Epithelial cell of proximal tubule (primary cell): ENCODE measurements around the gene ATP10B. TPM values are rescaled to one million over a fixed set of nuclear protein-coding genes. Genes with fewer than 3 reads are reported as not detected.
"Not testable (repeated sequence)": the region's sequence is repeated elsewhere in the genome, so short reads cannot be mapped to it uniquely, and the experiment has no call there.

ENCODE experiments used
- DNase-seq: peaks from one replicate; pipeline ENCODE4 v3.0.0-alpha.2; 2011; ENCODE audit warnings: low read depth
- H3K4me3 ChIP-seq: 2 replicates; pipeline ENCODE4 v1.5.1; 2011; ENCODE audit warnings: low read depth, mild to moderate bottlenecking, low read length
- CTCF ChIP-seq: conservative IDR thresholded peaks from 2 replicates; pipeline ENCODE4 v1.5.1; 2012; ENCODE audit warnings: low read depth, mild to moderate bottlenecking, low read length
- total RNA-seq: library from RNA; depleted of rRNA; stranded (reverse); fragments of >200 nt; gene quantifications from 2 replicates; pipeline ENCODE4 v1.2.3, GENCODE V29; 2015

Gene ATP10B
- total RNA-seq = 0.06 TPM in 1 of 2 replicates, not detected in the other

- no peak within 1 kb of the TSS for H3K4me3 ChIP-seq
- no peak for TF ChIP-seq CTCF
- DNase-seq = no peak
Observed at GRCh38 chr5:160852049-160852448, at the start of gene ATP10B. ATP10B (minus strand) TSS chr5:160852211; CDS start chr5:160688074, 164,137 bp downstream.

GRCh38 chr5:160901656-160902055, 49.6 kb upstream of the ATP10B start:
- no peak overlapping the region for H3K4me3 ChIP-seq
- TF ChIP-seq CTCF = no peak
- no peak for DNase-seq

GRCh38 chr5:160899735-160900134, 47.7 kb upstream of the ATP10B start:
- no peak overlapping the region for H3K4me3 ChIP-seq
- TF ChIP-seq CTCF = peak; percentile 10
- DNase-seq = no peak

GRCh38 chr5:160893180-160893964, 41.4 kb upstream of the ATP10B start:
- not testable (repeated sequence) for H3K4me3 ChIP-seq, DNase-seq

- DNase-seq = no peak
- H3K4me3 ChIP-seq = no peak overlapping the region
- no peak for TF ChIP-seq CTCF
Observed at GRCh38 chr5:160887780-160888179, 35.8 kb upstream of the ATP10B start.

GRCh38 chr5:160873560-160874200, 21.7 kb upstream of the ATP10B start:
- H3K4me3 ChIP-seq = peak overlapping the region; percentile 14
- DNase-seq = not testable (repeated sequence)

GRCh38 chr5:160869989-160870521, 18.0 kb upstream of the ATP10B start:
- no peak overlapping the region for H3K4me3 ChIP-seq
- no peak for DNase-seq
- no peak for TF ChIP-seq CTCF

GRCh38 chr5:160867976-160868375, 16.0 kb upstream of the ATP10B start:
- no peak for TF ChIP-seq CTCF
- no peak overlapping the region for H3K4me3 ChIP-seq
- DNase-seq = no peak
